Globus pallidus (tissue), 1 donor: ENCODE measurements around the gene FGFR1OP2.

ENCODE experiments used
- DNase-seq: peaks from one replicate; pipeline ENCODE4 v3.0.0-alpha.2; 2015; ENCODE audit warnings: low spot score

FGFR1OP2 gene

GRCh38 chr12:27003421-27004381 lies 65.4 kb downstream of the FGFR1OP2 start:
- no peak for DNase-seq

- no peak for DNase-seq
Observed at GRCh38 chr12:27005495-27005894, 67.2 kb downstream of the FGFR1OP2 start.

- no peak for DNase-seq
Observed at GRCh38 chr12:27006797-27007467, 68.7 kb downstream of the FGFR1OP2 start.

- no peak for DNase-seq
Observed at GRCh38 chr12:27008081-27008480, 69.8 kb downstream of the FGFR1OP2 start.

GRCh38 chr12:27009881-27010301 lies 71.6 kb downstream of the FGFR1OP2 start:
- no peak for DNase-seq

- DNase-seq, result peak; percentile 41
Observed at GRCh38 chr12:27012239-27012981, 74.1 kb downstream of the FGFR1OP2 start.

DNA sequence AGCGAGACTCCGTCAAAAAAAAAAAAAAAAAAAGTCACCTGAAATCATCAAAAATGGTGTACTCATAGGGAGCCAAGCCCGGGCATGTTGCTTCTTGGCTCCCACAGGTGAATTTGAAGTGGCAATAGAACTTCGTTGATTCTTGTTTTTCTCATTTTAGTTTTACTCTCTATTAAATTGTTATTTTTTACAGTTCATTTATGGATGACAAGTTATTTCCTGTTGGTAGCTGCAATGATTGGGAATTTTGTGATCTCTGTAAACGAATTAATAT lies 74.6 kb downstream of the FGFR1OP2 start:
- no peak for DNase-seq

DNA sequence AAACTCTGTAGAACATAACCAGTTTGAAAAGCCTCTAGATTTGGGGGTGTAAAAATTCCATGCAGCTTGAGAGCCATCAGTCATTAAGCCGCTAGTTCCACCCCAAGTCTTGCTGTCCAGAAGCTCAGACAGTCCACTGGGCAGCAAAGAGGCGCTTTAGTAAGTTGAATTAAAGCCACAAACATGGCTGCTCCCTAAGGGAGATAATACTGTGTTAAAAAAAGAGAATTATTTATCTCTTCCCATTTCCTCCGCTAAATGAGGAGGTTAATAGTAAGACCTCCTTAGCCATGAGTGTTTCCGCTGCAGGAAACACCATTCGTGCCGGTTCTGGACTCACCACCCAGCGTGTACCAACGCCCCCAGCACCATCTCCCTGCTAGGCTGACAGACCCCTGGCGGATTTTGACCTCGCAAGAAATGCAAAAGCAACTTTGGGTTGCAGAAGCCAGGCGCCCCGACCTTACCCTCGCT lies 75.4 kb downstream of the FGFR1OP2 start:
- peak; percentile 40 for DNase-seq

- DNase-seq, result peak; percentile 87
Observed at GRCh38 chr12:27014085-27014858, 76.0 kb downstream of the FGFR1OP2 start, which contains the start of gene TM7SF3. TM7SF3 (minus strand) TSS chr12:27014384; CDS start chr12:27014168, 216 bp downstream.

- no peak for DNase-seq
Observed at GRCh38 chr12:27014859-27015729, 76.8 kb downstream of the FGFR1OP2 start.

DNA sequence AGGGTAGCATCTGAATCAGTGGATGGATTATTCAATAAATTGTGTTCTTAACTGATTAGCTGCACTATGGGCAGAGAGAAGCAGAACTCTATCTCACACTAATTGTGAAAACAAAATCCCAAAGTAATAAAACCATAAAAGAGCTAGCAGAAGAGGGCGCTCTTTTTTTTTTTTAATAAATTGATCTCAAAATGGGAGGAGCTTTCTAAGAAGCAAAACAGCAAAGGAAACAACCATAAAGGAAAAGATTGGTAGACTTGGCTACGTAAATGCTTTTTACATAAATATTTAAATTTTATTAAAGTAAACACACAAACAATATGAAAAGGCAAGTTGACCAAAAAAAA lies 77.4 kb downstream of the FGFR1OP2 start:
- DNase-seq, result peak; percentile 24
